ENCODE data around the gene ITPR3.

ITPR3 gene

GRCh38 chr6:33693186-33694105 is 72.3 kb downstream of the ITPR3 start:
- Histone ChIP-seq H3K9ac (ENCODE audit: low read depth, low read length, poor library complexity, severe bottlenecking) (no peak overlapping the region), H3K9me2 (replicated peaks; ENCODE audit: low read depth, low read length) (no peaks in the 10 kb centered on the region), H3K4me2 (ENCODE audit: low read depth, low read length, poor library complexity, severe bottlenecking) (no peak overlapping the region), H3K79me2 (ENCODE audit: insufficient read depth, low read length) (no peaks in the 10 kb centered on the region), H3F3A (ENCODE audit: low read depth) (no peaks in the 10 kb centered on the region), H2AFZ (ENCODE audit: low read length) (no peak overlapping the region), H3K4me3 (ENCODE audit: low read length, poor library complexity, severe bottlenecking) (no peak overlapping the region), H3K36me3 (ENCODE audit: insufficient read depth, low read length) (peaks cover 80% of the 10 kb centered on the region; the same call in 1 of the 2 replicates), H3K9me3 (ENCODE audit: insufficient read depth, low read depth, low read length) (no peaks in the 10 kb centered on the region), H3K4me1 (ENCODE audit: insufficient read depth, low read length, poor library complexity, severe bottlenecking) (peaks cover 19% of the 10 kb centered on the region), H4K20me1 (ENCODE audit: insufficient read depth, low read length, poor library complexity, severe bottlenecking) (no peaks in the 10 kb centered on the region), H3K27me3 (ENCODE audit: insufficient read depth, low read length, poor library complexity, severe bottlenecking) (no peaks in the 10 kb centered on the region)
- TF ChIP-seq CTCF (conservative IDR thresholded peaks at IDR 0.05; ENCODE audit: low read length) (no peak), EZH2phosphoT487 (IDR thresholded peaks at IDR 0.05; ENCODE audit: borderline replicate concordance) (no peak)

DNA sequence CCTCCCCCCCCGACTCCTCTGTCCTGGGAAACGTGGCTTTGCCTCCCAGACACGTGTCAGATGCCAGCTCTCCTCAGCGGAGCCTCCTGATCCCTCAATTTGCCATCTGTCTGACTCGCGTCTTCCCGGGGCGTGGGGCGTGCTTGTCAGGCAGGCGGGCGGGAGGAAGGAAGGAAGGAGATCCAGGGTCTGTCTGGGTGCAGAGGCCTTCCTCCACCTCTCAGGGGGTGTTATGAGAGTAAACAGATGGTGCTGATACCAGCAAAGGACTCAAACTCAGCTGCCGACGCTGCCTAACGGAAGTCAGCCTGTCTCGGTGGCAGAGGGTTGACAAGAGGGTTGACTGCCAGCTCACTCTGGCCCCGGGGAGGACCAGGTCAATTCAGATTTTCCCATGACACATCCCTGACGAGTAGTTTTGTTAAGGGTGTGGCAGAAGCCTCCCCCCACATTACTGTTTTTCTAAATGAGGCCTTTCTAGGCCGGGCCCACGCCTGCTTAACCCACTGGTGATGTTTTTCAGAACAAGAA is 73.3 kb downstream of the ITPR3 start:
- Histone ChIP-seq H3K9me2 (replicated peaks; ENCODE audit: low read depth, low read length) (no peaks in the 10 kb centered on the region), H3K4me3 (ENCODE audit: low read length, poor library complexity, severe bottlenecking) (no peak overlapping the region), H3K9ac (ENCODE audit: low read depth, low read length, poor library complexity, severe bottlenecking) (no peak overlapping the region), H3K4me2 (ENCODE audit: low read depth, low read length, poor library complexity, severe bottlenecking) (no peak overlapping the region), H3K36me3 (ENCODE audit: insufficient read depth, low read length) (peaks cover 70% of the 10 kb centered on the region; the same call in 1 of the 2 replicates), H3K4me1 (ENCODE audit: insufficient read depth, low read length, poor library complexity, severe bottlenecking) (peaks cover 19% of the 10 kb centered on the region), H4K20me1 (ENCODE audit: insufficient read depth, low read length, poor library complexity, severe bottlenecking) (no peaks in the 10 kb centered on the region), H2AFZ (ENCODE audit: low read length) (no peak overlapping the region), H3K9me3 (ENCODE audit: insufficient read depth, low read depth, low read length) (no peaks in the 10 kb centered on the region), H3K27me3 (ENCODE audit: insufficient read depth, low read length, poor library complexity, severe bottlenecking) (no peaks in the 10 kb centered on the region), H3F3A (ENCODE audit: low read depth) (0 out of 2 replicates have a peak, but pooled peaks cover 2% of the 10 kb centered on the region), H3K79me2 (ENCODE audit: insufficient read depth, low read length) (no peaks in the 10 kb centered on the region)
- TF ChIP-seq CTCF (conservative IDR thresholded peaks at IDR 0.05; ENCODE audit: low read length) (no peak), EZH2phosphoT487 (IDR thresholded peaks at IDR 0.05; ENCODE audit: borderline replicate concordance) (no peak)

DNA sequence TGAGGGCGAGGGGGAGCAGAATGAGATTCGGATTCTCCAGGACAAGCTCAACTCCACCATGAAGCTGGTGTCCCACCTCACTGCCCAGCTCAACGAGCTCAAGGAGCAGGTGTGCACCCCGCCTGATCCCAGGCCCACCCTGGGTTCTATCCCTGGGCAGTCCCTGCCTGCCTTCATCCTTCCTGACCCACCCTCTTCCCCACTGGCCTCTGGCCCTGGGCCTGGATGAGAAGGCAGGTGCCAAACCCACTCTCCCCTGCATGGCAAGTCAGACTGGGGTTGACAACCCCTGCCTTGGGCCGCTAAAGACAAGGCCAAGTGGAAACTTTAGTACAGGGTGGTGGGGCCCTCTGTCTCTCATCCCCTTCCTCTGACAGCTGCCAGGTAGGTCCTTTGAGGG is 73.9 kb downstream of the ITPR3 start:
- no peaks in the 10 kb centered on the region for H3K9me3 ChIP-seq (ENCODE audit: insufficient read depth, low read depth, low read length)
- no peak overlapping the region for H2AFZ ChIP-seq (ENCODE audit: low read length)
- no peak overlapping the region for H3K4me3 ChIP-seq (ENCODE audit: low read length, poor library complexity, severe bottlenecking)
- H3F3A ChIP-seq (ENCODE audit: low read depth): 0 out of 2 replicates have a peak, but pooled peaks cover 3% of the 10 kb centered on the region
- H3K36me3 ChIP-seq (ENCODE audit: insufficient read depth, low read length): peaks cover 65% of the 10 kb centered on the region; the same call in 1 of the 2 replicates
- no peak overlapping the region for H3K9ac ChIP-seq (ENCODE audit: low read depth, low read length, poor library complexity, severe bottlenecking)
- H3K27me3 ChIP-seq (ENCODE audit: insufficient read depth, low read length, poor library complexity, severe bottlenecking): no peaks in the 10 kb centered on the region
- H3K4me2 ChIP-seq (ENCODE audit: low read depth, low read length, poor library complexity, severe bottlenecking): no peak overlapping the region
- H4K20me1 ChIP-seq (ENCODE audit: insufficient read depth, low read length, poor library complexity, severe bottlenecking): no peaks in the 10 kb centered on the region
- peaks cover 21% of the 10 kb centered on the region for H3K4me1 ChIP-seq (ENCODE audit: insufficient read depth, low read length, poor library complexity, severe bottlenecking)
- TF ChIP-seq EZH2phosphoT487 (IDR thresholded peaks at IDR 0.05; ENCODE audit: borderline replicate concordance) (no peak), CTCF (conservative IDR thresholded peaks at IDR 0.05; ENCODE audit: low read length) (no peak)
- H3K79me2 ChIP-seq (ENCODE audit: insufficient read depth, low read length): no peaks in the 10 kb centered on the region
- H3K9me2 ChIP-seq (replicated peaks; ENCODE audit: low read depth, low read length): no peaks in the 10 kb centered on the region
